IPS-20b (cell line): ENCODE data around the gene ZKSCAN8.

Experiments
- H3K27ac ChIP-seq: one replicate; pipeline ENCODE4 v1.5.1; 2013; ENCODE audit warnings: low read length
- H3K27me3 ChIP-seq: 2 replicates; pipeline ENCODE4 v1.6.1; 2013; ENCODE audit warnings: mild to moderate bottlenecking, low read length, inconsistent platforms; ENCODE audit not compliant: insufficient read depth
- H3K36me3 ChIP-seq: 2 replicates; pipeline ENCODE4 v1.6.1; 2013; ENCODE audit warnings: low read depth, mild to moderate bottlenecking, inconsistent platforms, low read length, moderate library complexity; ENCODE audit not compliant: insufficient read depth
- H3K4me1 ChIP-seq: 2 replicates; pipeline ENCODE4 v1.6.1; 2013; ENCODE audit warnings: mild to moderate bottlenecking, control low read depth, inconsistent platforms, low read length, moderate library complexity; ENCODE audit not compliant: insufficient read depth
- H3K4me3 ChIP-seq: 2 replicates; pipeline ENCODE4 v1.5.1; 2013; ENCODE audit warnings: mild to moderate bottlenecking, low read length, inconsistent platforms
- H3K9ac ChIP-seq: 2 replicates; pipeline ENCODE4 v1.6.1; 2013; ENCODE audit warnings: low read depth, mild to moderate bottlenecking, inconsistent platforms, low read length, moderate library complexity
- H3K9me3 ChIP-seq: 2 replicates; pipeline ENCODE4 v1.6.1; 2013; ENCODE audit warnings: mild to moderate bottlenecking, low read depth, low read length, inconsistent platforms; ENCODE audit not compliant: insufficient read depth

Gene ZKSCAN8

GRCh38 chr6:28207510-28208110, 65.9 kb downstream of the ZKSCAN8 start:
- peaks cover 91% of the 10 kb centered on the region for H3K27me3 ChIP-seq
- no peaks in the 10 kb centered on the region for H3K36me3 ChIP-seq
- no peak overlapping the region for H3K9ac ChIP-seq
- no peaks in the 10 kb centered on the region; the same call in 1 of the 2 replicates for H3K4me1 ChIP-seq
- H3K9me3 ChIP-seq = no peaks in the 10 kb centered on the region
- H3K27ac ChIP-seq = no peak overlapping the region
- H3K4me3 ChIP-seq = peak overlapping the region; percentile 67

DNA sequence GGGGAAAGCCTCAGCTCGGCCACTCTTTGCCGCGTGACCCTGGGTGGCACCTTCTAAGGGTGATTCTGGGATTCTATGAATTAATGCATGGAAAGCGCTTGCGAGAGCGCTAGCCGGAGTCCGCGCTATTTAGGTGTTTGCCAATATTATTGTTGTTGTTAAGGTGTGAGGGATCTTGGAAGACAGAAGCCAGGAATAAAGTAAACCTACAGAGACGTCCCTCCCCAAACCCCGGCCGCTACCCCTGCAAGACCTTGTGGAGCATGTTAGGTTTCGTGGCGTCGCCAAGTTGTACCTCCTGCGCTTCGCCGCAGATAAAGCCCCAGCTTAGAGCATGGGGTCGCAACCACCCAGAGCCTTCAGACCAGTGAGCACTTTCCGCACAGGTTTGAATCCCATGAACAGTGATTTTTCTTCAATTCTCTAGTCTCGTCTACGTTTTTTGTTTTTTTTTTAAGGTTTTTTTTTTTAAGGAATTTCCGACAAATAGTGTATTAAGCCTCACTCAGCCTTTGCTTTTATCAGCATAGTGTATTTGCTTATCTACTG, 66.5 kb downstream of the ZKSCAN8 start:
- H3K4me3 ChIP-seq = peak overlapping the region; percentile 67
- H3K9me3 ChIP-seq = no peaks in the 10 kb centered on the region
- peaks cover 96% of the 10 kb centered on the region for H3K27me3 ChIP-seq
- no peak overlapping the region for H3K27ac ChIP-seq
- H3K36me3 ChIP-seq = no peaks in the 10 kb centered on the region
- H3K4me1 ChIP-seq = peaks cover 2% of the 10 kb centered on the region; the same call in 1 of the 2 replicates
- H3K9ac ChIP-seq = no peak overlapping the region
